PC-3 (cell line): ENCODE results near the gene UBR2. TPM values are rescaled to one million over a fixed set of nuclear protein-coding genes. Genes with fewer than 3 reads are reported as not detected.

Experiments used
- ATAC-seq: fragments of 200-7000 bp; cut with Tn5 transposase; 2 replicates; pipeline ENCODE4 v1.9.1; 2020; ENCODE audit warnings: mild to moderate bottlenecking, moderate library complexity
- BruUV-seq: library from RNA; stranded (reverse); fragments of 400-500 nt; replicated peaks from 2 replicates; lab custom pipeline; 2021; lab: Mats Ljungman, UMichigan
- CTCF ChIA-PET: fragments of 300-600 bp; sonication (Branson Sonifier 250); formaldehyde crosslinking; loops from one replicate; lab custom pipeline; 2022; ENCODE audit warnings: antibody characterized with exemption; lab: Charles Lee
- POLR2A ChIA-PET: fragments of 300-600 bp; sonication (Branson Sonifier 250); formaldehyde crosslinking; loops from one replicate; lab custom pipeline; 2022; ENCODE audit warnings: antibody characterized with exemption; ENCODE audit not compliant: unreplicated experiment; lab: Charles Lee
- DNase-seq: peaks from one replicate; pipeline ENCODE4 v3.0.0-alpha.2; 2015
- H2AFZ ChIP-seq: fragments of 300-600 bp; sonication (generic); 2 replicates; pipeline ENCODE4 v1.6.0; 2016; ENCODE audit warnings: antibody characterized with exemption, low read length
- H3F3A ChIP-seq: fragments of 300-600 bp; sonication (generic); one replicate; pipeline ENCODE4 v1.6.0; 2017; ENCODE audit warnings: antibody characterized with exemption, low read length, control low read depth, mild to moderate bottlenecking; ENCODE audit not compliant: unreplicated experiment
- H3K27ac ChIP-seq: fragments of 300-600 bp; sonication (generic); 2 replicates; pipeline ENCODE4 v1.5.1; 2016; ENCODE audit warnings: mild to moderate bottlenecking, low read length
- H3K27me3 ChIP-seq: fragments of 300-600 bp; sonication (generic); 2 replicates; pipeline ENCODE4 v1.6.1; 2016; ENCODE audit warnings: low read length, mixed read lengths
- H3K36me3 ChIP-seq: fragments of 300-600 bp; sonication (generic); 2 replicates; pipeline ENCODE4 v1.6.1; 2016; ENCODE audit warnings: low read depth, mixed run types, low read length, mixed read lengths
- H3K4me1 ChIP-seq: fragments of 300-600 bp; sonication (generic); 2 replicates; pipeline ENCODE4 v1.5.1; 2016; ENCODE audit warnings: low read length; ENCODE audit not compliant: insufficient read depth
- H3K4me2 ChIP-seq: fragments of 300-600 bp; sonication (generic); 2 replicates; pipeline ENCODE4 v1.6.0; 2016; ENCODE audit warnings: low read length
- H3K4me3 ChIP-seq: fragments of 300-600 bp; sonication (generic); 2 replicates; pipeline ENCODE4 v1.5.1; 2016; ENCODE audit warnings: mild to moderate bottlenecking, low read length, mixed read lengths
- H3K79me2 ChIP-seq: fragments of 300-600 bp; sonication (generic); 2 replicates; pipeline ENCODE4 v1.6.1; 2017; ENCODE audit warnings: low read length, mixed read lengths
- H3K9ac ChIP-seq: fragments of 300-600 bp; sonication (generic); 2 replicates; pipeline ENCODE4 v1.6.0; 2016; ENCODE audit warnings: mild to moderate bottlenecking, low read length
- H3K9me2 ChIP-seq: fragments of 300-600 bp; sonication (generic); replicated peaks from 2 replicates; pipeline ENCODE4 v1.6.1; 2016; ENCODE audit warnings: mixed run types, low read length, mixed read lengths
- H3K9me3 ChIP-seq: fragments of 300-600 bp; sonication (generic); 2 replicates; pipeline ENCODE4 v1.6.1; 2016; ENCODE audit warnings: low read length, mixed read lengths
- H4K20me1 ChIP-seq: fragments of 300-600 bp; sonication (generic); 2 replicates; pipeline ENCODE4 v1.6.1; 2016; ENCODE audit warnings: low read length, mixed read lengths
- CTCF ChIP-seq: fragments of 300-600 bp; sonication (generic); conservative IDR thresholded peaks from 2 replicates; pipeline ENCODE4 v1.5.1; 2017; ENCODE audit warnings: antibody characterized with exemption, low read depth, mild to moderate bottlenecking, low read length
- EZH2 ChIP-seq: fragments of 300-600 bp; sonication (generic); IDR thresholded peaks from one replicate; pipeline ENCODE4 v1.6.1; 2017; ENCODE audit warnings: antibody characterized with exemption, mild to moderate bottlenecking, low read length; ENCODE audit not compliant: unreplicated experiment
- EZH2phosphoT487 ChIP-seq: fragments of 300-600 bp; sonication (generic); IDR thresholded peaks from 2 replicates; pipeline ENCODE4 v1.6.1; 2018; ENCODE audit warnings: mild to moderate bottlenecking, antibody characterized with exemption, low read length, borderline replicate concordance
- intact Hi-C: fragments of 100-400 bp; cut with micrococcal nuclease; formaldehyde crosslinking; loops from 2 replicates; pipeline ENCODE4 v1.9.0; 2023
- total RNA-seq: library from RNA; depleted of rRNA; stranded (reverse); fragments of >200 nt; gene quantifications from 2 replicates; pipeline ENCODE4 v1.2.3, GENCODE V29; 2014

Gene UBR2
- total RNA-seq, 1 experiment from 2014 or later, result 19.6 TPM

DNA sequence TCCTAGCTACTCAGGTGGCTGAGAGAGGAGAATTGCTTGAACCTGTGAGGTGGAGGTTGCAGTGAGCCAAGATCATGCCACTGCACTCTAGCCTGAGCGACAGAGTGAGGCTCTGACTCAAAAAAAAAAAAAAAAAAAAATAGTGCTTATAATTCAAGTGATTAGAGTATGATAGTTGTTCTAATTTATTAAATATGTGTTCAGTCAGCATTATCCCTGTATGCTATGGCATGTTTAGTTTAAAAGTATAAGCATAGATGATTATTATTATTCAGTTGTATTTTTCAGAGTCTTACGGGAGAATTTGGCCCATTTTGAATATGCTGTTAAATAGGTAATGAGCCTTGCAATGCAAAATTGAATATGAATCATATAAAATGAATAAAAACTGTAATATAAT lies 64.8 kb downstream of the UBR2 start:
- Histone ChIP-seq H3K4me3 (no peak overlapping the region), H3K9me3 (no peaks in the 10 kb centered on the region), H3K9me2 (no peaks in the 10 kb centered on the region), H3K9ac (no peak overlapping the region), H3K27me3 (no peaks in the 10 kb centered on the region), H3K4me2 (no peak overlapping the region), H3K79me2 (no peaks in the 10 kb centered on the region), H3F3A (no peaks in the 10 kb centered on the region), H3K27ac (no peak overlapping the region), H4K20me1 (no peaks in the 10 kb centered on the region), H2AFZ (no peak overlapping the region), H3K36me3 (peaks cover 12% of the 10 kb centered on the region), H3K4me1 (no peaks in the 10 kb centered on the region)
- BruUV-seq, result no TSS peak
- TF ChIP-seq EZH2 (no peak), EZH2phosphoT487 (no peak), CTCF (no peak)
- intact Hi-C loops, result no loop called here
- ChIA-PET POLR2A (no interaction called here), CTCF (no interaction called here)
- DNase-seq (no peak), ATAC-seq (no peak)

DNA sequence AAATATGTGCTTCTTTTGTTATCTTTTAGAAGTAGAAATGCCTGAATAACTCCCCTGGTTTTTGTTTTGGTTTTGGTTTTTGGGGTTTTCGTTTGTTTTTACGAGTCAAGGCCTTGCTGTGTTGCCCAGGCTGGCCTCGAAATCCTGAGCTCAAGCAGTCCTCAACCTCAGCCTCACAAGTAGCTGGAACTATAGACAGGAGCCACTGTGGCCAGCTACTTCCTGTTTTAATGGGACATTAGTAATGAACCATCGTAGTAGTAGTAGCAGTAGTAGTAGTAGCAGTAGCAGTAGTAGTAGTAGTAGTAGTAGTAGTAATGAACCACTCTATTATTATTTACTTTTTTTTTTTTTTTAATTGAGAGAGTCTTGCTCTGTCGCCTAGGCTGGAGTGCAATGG lies 66.0 kb downstream of the UBR2 start:
- BruUV-seq, result no TSS peak
- Histone ChIP-seq H3K9ac (no peak overlapping the region), H3F3A (no peaks in the 10 kb centered on the region), H3K4me2 (no peak overlapping the region), H3K4me3 (no peak overlapping the region), H3K36me3 (peaks cover 12% of the 10 kb centered on the region), H3K4me1 (no peaks in the 10 kb centered on the region), H3K9me2 (no peaks in the 10 kb centered on the region), H3K79me2 (no peaks in the 10 kb centered on the region), H3K27ac (no peak overlapping the region), H3K27me3 (no peaks in the 10 kb centered on the region), H3K9me3 (no peaks in the 10 kb centered on the region), H4K20me1 (no peaks in the 10 kb centered on the region), H2AFZ (no peak overlapping the region)
- ChIA-PET POLR2A (no interaction called here), CTCF (no interaction called here)
- ATAC-seq (no peak), DNase-seq (no peak)
- no peak for TF ChIP-seq EZH2
- no peak for TF ChIP-seq EZH2phosphoT487
- TF ChIP-seq CTCF, result no peak
- intact Hi-C loops, result no loop called here

- no TSS peak for BruUV-seq
- Histone ChIP-seq H3K27me3 (no peaks in the 10 kb centered on the region), H3K9me3 (no peaks in the 10 kb centered on the region), H3K4me2 (no peak overlapping the region), H3K79me2 (no peaks in the 10 kb centered on the region), H3K4me3 (no peak overlapping the region), H3K4me1 (no peaks in the 10 kb centered on the region), H4K20me1 (no peaks in the 10 kb centered on the region), H3K36me3 (peaks cover 31% of the 10 kb centered on the region), H3K27ac (no peak overlapping the region), H2AFZ (no peak overlapping the region), H3F3A (no peaks in the 10 kb centered on the region), H3K9ac (no peak overlapping the region), H3K9me2 (no peaks in the 10 kb centered on the region)
- ATAC-seq (no peak), DNase-seq (no peak)
- POLR2A ChIA-PET, result no interaction called here
- TF ChIP-seq CTCF (no peak), EZH2phosphoT487 (no peak), EZH2 (no peak)
- intact Hi-C loops, result no loop called here
- CTCF ChIA-PET, result no interaction called here
These were observed 73.9 kb downstream of the UBR2 start for GRCh38 chr6:42637681-42638080.
